B cell (primary cell): Measurements from ENCODE around the gene CRYAA.

Source experiments
- CTCF ChIP-seq: fragments of 200-600 bp; IDR thresholded peaks from one replicate; pipeline ENCODE4 v1.8.0; 2022; ENCODE audit warnings: antibody characterized with exemption, mild to moderate bottlenecking
- EZH2 ChIP-seq: IDR thresholded peaks from 2 replicates; pipeline ENCODE4 v1.6.1; 2012; ENCODE audit warnings: borderline replicate concordance, low read depth, mild to moderate bottlenecking, moderate library complexity, low read length; ENCODE audit not compliant: insufficient read depth, poor library complexity, severe bottlenecking

DNA sequence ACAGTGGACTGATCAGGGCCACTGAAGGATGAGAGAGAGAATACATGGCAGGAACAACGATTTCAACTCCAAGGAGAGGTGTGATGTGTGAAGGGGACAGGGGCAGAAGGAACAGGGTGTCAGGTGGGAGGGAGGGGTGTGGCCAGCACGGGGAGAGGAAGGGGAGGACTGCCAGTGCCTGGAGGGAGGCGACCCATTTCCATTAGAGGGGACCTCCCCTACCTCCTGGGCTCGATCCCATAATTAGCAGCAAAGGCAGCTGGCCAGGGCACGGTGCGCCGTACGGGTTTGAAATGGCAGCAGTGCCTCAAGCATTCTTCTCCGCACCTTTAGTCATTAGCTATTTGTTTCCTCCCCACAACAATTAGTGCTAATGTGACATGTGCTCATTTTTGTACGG lies 22.7 kb downstream of the CRYAA start:
- no peak for TF ChIP-seq CTCF
- no peak for TF ChIP-seq EZH2
